ENCODE data around the gene FBXW7.
"Not testable (repeated sequence)": the region's sequence is repeated elsewhere in the genome, so short reads cannot be mapped to it uniquely, and the experiment has no call there.

FBXW7 gene

GRCh38 chr4:152565333-152565732 lies 29.4 kb upstream of the FBXW7 start:
- no peak overlapping the region for H3K9ac ChIP-seq (ENCODE audit: low read length)
- H3K27ac ChIP-seq (ENCODE audit: low read depth, low read length), result no peak overlapping the region
- no peaks in the 10 kb centered on the region for H3K36me3 ChIP-seq (ENCODE audit: control insufficient read depth, insufficient read depth, low read length)
- H3K27me3 ChIP-seq (ENCODE audit: control insufficient read depth, insufficient read depth, low read length), result no peaks in the 10 kb centered on the region
- no peak overlapping the region for H3K4me3 ChIP-seq (ENCODE audit: low read length)
- H3K4me1 ChIP-seq (ENCODE audit: control insufficient read depth, insufficient read depth, low read length), result no peaks in the 10 kb centered on the region

DNA sequence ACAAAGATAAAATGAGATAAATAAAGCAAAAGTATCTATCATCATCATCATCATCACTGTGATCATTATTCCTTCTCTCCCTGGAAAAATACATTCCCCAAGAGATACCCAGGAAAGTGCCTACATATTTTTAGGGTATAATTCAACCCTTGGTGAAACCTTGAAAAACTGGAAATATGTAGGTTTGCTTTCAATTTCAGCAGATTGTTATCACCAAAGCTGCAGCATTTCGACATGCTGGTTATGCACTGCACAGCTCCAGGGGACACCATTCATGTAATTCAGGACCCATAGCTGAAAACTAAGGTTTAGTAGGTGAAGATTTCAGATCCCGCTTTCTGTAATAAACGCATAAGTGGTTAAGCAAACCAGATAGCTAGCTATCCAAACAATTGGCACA lies 28.4 kb upstream of the FBXW7 start:
- H3K4me3 ChIP-seq (ENCODE audit: low read length), result no peak overlapping the region
- H3K36me3 ChIP-seq (ENCODE audit: control insufficient read depth, insufficient read depth, low read length), result no peaks in the 10 kb centered on the region
- no peak overlapping the region for H3K9ac ChIP-seq (ENCODE audit: low read length)
- no peak overlapping the region for H3K27ac ChIP-seq (ENCODE audit: low read depth, low read length)
- no peaks in the 10 kb centered on the region for H3K4me1 ChIP-seq (ENCODE audit: control insufficient read depth, insufficient read depth, low read length)
- no peaks in the 10 kb centered on the region for H3K27me3 ChIP-seq (ENCODE audit: control insufficient read depth, insufficient read depth, low read length)

DNA sequence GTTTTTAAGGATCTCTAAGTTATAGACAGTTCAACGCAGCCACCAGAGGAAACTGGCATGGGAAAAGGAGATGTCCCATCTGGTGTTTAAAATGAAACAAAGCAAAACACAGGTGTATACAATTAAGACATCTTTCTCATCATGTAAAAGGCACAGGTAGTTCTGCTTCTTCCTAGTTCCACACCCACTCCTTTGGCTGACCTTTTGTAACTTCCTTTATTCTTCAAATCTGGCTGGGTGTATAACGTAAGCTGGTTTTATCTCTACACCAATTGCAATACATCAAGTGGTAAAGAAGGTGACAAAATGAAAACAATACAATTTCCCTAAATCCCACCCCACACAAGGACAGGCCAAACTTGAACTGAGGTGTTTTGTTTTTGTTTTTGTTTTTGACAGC lies 27.3 kb upstream of the FBXW7 start:
- Histone ChIP-seq H3K27ac (ENCODE audit: low read depth, low read length) (no peak overlapping the region), H3K27me3 (ENCODE audit: control insufficient read depth, insufficient read depth, low read length) (no peaks in the 10 kb centered on the region), H3K9ac (ENCODE audit: low read length) (no peak overlapping the region), H3K36me3 (ENCODE audit: control insufficient read depth, insufficient read depth, low read length) (no peaks in the 10 kb centered on the region), H3K4me3 (ENCODE audit: low read length) (no peak overlapping the region), H3K4me1 (ENCODE audit: control insufficient read depth, insufficient read depth, low read length) (no peaks in the 10 kb centered on the region)

GRCh38 chr4:152559641-152560040 lies 23.7 kb upstream of the FBXW7 start:
- Histone ChIP-seq H3K4me3 (ENCODE audit: low read length) (no peak overlapping the region), H3K27ac (ENCODE audit: low read depth, low read length) (no peak overlapping the region), H3K4me1 (ENCODE audit: control insufficient read depth, insufficient read depth, low read length) (no peaks in the 10 kb centered on the region), H3K27me3 (ENCODE audit: control insufficient read depth, insufficient read depth, low read length) (no peaks in the 10 kb centered on the region), H3K9ac (ENCODE audit: low read length) (no peak overlapping the region), H3K36me3 (ENCODE audit: control insufficient read depth, insufficient read depth, low read length) (no peaks in the 10 kb centered on the region)

DNA sequence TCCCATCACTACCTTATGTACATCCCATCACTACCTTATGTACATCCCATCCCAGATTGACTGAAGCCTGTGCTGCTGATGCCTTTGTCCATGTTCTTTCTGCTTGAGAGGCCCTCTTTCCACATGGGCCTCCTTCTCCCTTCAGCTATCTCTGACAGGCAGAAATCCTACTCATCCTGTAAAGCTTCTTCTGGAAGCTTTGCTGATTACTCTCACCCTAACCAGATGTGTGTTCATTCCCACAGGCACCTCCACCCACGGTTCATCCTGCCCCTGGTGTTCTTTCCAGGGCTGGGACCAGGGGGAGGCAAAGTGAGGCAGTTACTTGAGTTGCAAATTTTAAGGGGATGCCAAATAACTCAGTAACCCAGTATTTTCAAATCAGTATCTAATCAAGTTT lies 22.5 kb upstream of the FBXW7 start:
- Histone ChIP-seq H3K27me3 (ENCODE audit: control insufficient read depth, insufficient read depth, low read length) (no peaks in the 10 kb centered on the region), H3K36me3 (ENCODE audit: control insufficient read depth, insufficient read depth, low read length) (no peaks in the 10 kb centered on the region)

GRCh38 chr4:152556834-152557233 lies 20.9 kb upstream of the FBXW7 start:
- H3K36me3 ChIP-seq (ENCODE audit: control insufficient read depth, insufficient read depth, low read length), result no peaks in the 10 kb centered on the region
- H3K9ac ChIP-seq (ENCODE audit: low read length), result no peak overlapping the region
- no peak overlapping the region for H3K27ac ChIP-seq (ENCODE audit: low read depth, low read length)
- no peaks in the 10 kb centered on the region for H3K4me1 ChIP-seq (ENCODE audit: control insufficient read depth, insufficient read depth, low read length)
- H3K4me3 ChIP-seq (ENCODE audit: low read length), result no peak overlapping the region
- no peaks in the 10 kb centered on the region for H3K27me3 ChIP-seq (ENCODE audit: control insufficient read depth, insufficient read depth, low read length)

More for the DNA sequence above, 22.5 kb upstream of the FBXW7 start:
- Histone ChIP-seq H3K4me1 (ENCODE audit: control insufficient read depth, insufficient read depth, low read length) (no peaks in the 10 kb centered on the region), H3K4me3 (ENCODE audit: low read length) (no peak overlapping the region), H3K9ac (ENCODE audit: low read length) (no peak overlapping the region), H3K27ac (ENCODE audit: low read depth, low read length) (no peak overlapping the region)

DNA sequence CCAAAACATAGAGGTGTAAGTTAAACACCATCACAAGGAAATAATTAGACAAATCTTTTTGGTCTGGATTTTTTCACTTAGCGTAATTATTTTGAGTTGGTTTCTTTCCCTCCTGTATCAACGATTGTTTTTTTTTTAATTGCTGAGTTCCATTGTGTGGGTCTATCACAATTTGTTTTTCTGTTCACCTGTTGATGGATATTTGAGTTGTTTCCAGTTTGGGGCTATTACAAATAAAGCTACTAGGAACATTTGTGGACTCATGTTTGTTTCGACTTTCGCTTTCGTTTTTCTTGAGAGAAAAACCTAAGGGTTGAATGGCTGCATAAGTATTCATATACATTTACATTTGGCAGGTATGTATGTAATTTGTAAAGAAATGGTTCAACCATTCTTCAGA lies 20.4 kb upstream of the FBXW7 start:
- Histone ChIP-seq H3K27ac (ENCODE audit: low read depth, low read length) (no peak overlapping the region), H3K4me3 (ENCODE audit: low read length) (no peak overlapping the region), H3K4me1 (ENCODE audit: control insufficient read depth, insufficient read depth, low read length) (no peaks in the 10 kb centered on the region), H3K9ac (ENCODE audit: low read length) (no peak overlapping the region), H3K36me3 (ENCODE audit: control insufficient read depth, insufficient read depth, low read length) (no peaks in the 10 kb centered on the region), H3K27me3 (ENCODE audit: control insufficient read depth, insufficient read depth, low read length) (no peaks in the 10 kb centered on the region)

DNA sequence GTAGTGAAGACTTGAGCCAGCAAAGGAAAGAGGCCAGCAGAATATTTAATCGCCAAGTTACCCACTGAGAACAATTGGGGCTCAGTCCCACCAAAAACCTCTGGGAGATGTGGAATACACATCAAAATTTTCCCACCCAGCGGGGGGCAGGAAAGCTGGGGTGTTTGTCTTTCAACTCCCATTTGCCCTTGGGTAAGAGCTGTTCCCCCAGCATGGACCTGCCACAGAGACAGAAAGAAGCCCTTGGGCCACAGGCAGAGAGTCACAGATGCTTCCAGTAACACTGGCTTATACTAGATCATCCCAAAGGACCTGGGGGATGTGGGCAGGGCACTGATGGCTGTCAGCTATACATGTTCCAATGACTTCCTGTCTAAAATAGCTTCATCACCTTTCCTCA lies 18.9 kb upstream of the FBXW7 start:
- H3K27ac ChIP-seq (ENCODE audit: low read depth, low read length), result no peak overlapping the region
- H3K4me3 ChIP-seq (ENCODE audit: low read length), result no peak overlapping the region
- no peaks in the 10 kb centered on the region for H3K4me1 ChIP-seq (ENCODE audit: control insufficient read depth, insufficient read depth, low read length)

GRCh38 chr4:152550687-152551086 lies 14.8 kb upstream of the FBXW7 start:
- H3K27me3 ChIP-seq (ENCODE audit: control insufficient read depth, insufficient read depth, low read length); H3K9ac ChIP-seq (ENCODE audit: low read length); H3K4me1 ChIP-seq (ENCODE audit: control insufficient read depth, insufficient read depth, low read length); H3K4me3 ChIP-seq (ENCODE audit: low read length); H3K36me3 ChIP-seq (ENCODE audit: control insufficient read depth, insufficient read depth, low read length); H3K27ac ChIP-seq (ENCODE audit: low read depth, low read length): not testable (repeated sequence)

More for the DNA sequence above, 18.9 kb upstream of the FBXW7 start:
- Histone ChIP-seq H3K27me3 (ENCODE audit: control insufficient read depth, insufficient read depth, low read length) (no peaks in the 10 kb centered on the region), H3K9ac (ENCODE audit: low read length) (no peak overlapping the region), H3K36me3 (ENCODE audit: control insufficient read depth, insufficient read depth, low read length) (no peaks in the 10 kb centered on the region)

- H3K4me3 ChIP-seq (ENCODE audit: low read length), result no peak overlapping the region
- no peaks in the 10 kb centered on the region for H3K4me1 ChIP-seq (ENCODE audit: control insufficient read depth, insufficient read depth, low read length)
- no peaks in the 10 kb centered on the region for H3K36me3 ChIP-seq (ENCODE audit: control insufficient read depth, insufficient read depth, low read length)
- no peak overlapping the region for H3K9ac ChIP-seq (ENCODE audit: low read length)
- no peaks in the 10 kb centered on the region for H3K27me3 ChIP-seq (ENCODE audit: control insufficient read depth, insufficient read depth, low read length)
- H3K27ac ChIP-seq (ENCODE audit: low read depth, low read length), result no peak overlapping the region
These were observed 9.2 kb upstream of the FBXW7 start for GRCh38 chr4:152545088-152545487.

DNA sequence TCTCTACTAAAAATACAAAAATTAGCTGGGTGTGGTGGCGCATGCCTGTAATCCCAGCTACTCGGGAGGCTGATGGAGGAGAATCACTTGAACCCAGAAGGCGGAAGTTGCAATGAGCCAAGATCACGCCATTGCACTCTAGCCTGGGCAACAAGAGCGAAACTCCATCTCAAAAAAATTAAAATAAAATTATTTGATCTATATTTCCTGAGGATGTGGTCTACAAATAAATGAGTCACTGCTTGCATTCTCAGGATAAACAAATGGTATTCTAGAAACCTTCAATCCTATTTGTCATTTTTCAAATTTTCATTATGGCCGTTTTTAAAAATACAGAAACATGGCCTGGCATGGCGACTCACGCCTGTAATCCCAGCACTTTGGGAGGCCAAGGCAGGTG lies 8.6 kb upstream of the FBXW7 start:
- not testable (repeated sequence) for H3K4me3 ChIP-seq (ENCODE audit: low read length); H3K36me3 ChIP-seq (ENCODE audit: control insufficient read depth, insufficient read depth, low read length); H3K27me3 ChIP-seq (ENCODE audit: control insufficient read depth, insufficient read depth, low read length); H3K4me1 ChIP-seq (ENCODE audit: control insufficient read depth, insufficient read depth, low read length); H3K9ac ChIP-seq (ENCODE audit: low read length); H3K27ac ChIP-seq (ENCODE audit: low read depth, low read length)

GRCh38 chr4:152540941-152541340 lies 5.0 kb upstream of the FBXW7 start:
- Histone ChIP-seq H3K9ac (ENCODE audit: low read length) (no peak overlapping the region), H3K4me3 (ENCODE audit: low read length) (no peak overlapping the region), H3K27ac (ENCODE audit: low read depth, low read length) (no peak overlapping the region), H3K27me3 (ENCODE audit: control insufficient read depth, insufficient read depth, low read length) (no peaks in the 10 kb centered on the region), H3K36me3 (ENCODE audit: control insufficient read depth, insufficient read depth, low read length) (no peaks in the 10 kb centered on the region), H3K4me1 (ENCODE audit: control insufficient read depth, insufficient read depth, low read length) (peaks cover 3% of the 10 kb centered on the region)

DNA sequence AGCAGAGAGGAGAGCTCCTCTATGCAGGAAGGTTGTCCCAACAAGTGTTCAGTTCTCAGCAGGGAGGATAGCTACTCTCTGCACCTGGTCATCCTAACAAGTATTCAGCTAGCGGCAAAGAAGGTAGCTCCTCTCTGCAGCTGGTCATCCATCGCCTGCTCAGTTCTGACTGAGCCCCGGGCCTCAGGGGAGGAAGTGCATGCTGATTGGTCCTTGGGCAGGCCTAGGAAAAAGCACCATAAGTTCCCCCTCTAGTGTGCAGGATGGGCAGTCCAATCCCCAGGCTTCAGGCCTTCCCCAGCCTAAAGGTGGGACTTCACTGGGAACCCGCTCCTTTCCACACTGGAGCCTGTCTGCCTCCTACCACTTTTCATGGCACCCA lies 4.4 kb upstream of the FBXW7 start:
- H3K36me3 ChIP-seq (ENCODE audit: control insufficient read depth, insufficient read depth, low read length), result no peaks in the 10 kb centered on the region
- no peak overlapping the region for H3K4me3 ChIP-seq (ENCODE audit: low read length)
- no peak overlapping the region for H3K9ac ChIP-seq (ENCODE audit: low read length)
- H3K27ac ChIP-seq (ENCODE audit: low read depth, low read length), result no peak overlapping the region
- H3K27me3 ChIP-seq (ENCODE audit: control insufficient read depth, insufficient read depth, low read length), result no peaks in the 10 kb centered on the region
- H3K4me1 ChIP-seq (ENCODE audit: control insufficient read depth, insufficient read depth, low read length), result peaks cover 3% of the 10 kb centered on the region

Data from rectal smooth muscle tissue (tissue), 1 donor.